SW 1271 (cell line): Measurements from ENCODE around the gene ST6GALNAC6.

Experiments
- DNase-seq, 2 experiments: peaks; one replicate each; lab custom pipeline; 2025; lab: John Stamatoyannopoulos, UW

The ST6GALNAC6 gene

DNA sequence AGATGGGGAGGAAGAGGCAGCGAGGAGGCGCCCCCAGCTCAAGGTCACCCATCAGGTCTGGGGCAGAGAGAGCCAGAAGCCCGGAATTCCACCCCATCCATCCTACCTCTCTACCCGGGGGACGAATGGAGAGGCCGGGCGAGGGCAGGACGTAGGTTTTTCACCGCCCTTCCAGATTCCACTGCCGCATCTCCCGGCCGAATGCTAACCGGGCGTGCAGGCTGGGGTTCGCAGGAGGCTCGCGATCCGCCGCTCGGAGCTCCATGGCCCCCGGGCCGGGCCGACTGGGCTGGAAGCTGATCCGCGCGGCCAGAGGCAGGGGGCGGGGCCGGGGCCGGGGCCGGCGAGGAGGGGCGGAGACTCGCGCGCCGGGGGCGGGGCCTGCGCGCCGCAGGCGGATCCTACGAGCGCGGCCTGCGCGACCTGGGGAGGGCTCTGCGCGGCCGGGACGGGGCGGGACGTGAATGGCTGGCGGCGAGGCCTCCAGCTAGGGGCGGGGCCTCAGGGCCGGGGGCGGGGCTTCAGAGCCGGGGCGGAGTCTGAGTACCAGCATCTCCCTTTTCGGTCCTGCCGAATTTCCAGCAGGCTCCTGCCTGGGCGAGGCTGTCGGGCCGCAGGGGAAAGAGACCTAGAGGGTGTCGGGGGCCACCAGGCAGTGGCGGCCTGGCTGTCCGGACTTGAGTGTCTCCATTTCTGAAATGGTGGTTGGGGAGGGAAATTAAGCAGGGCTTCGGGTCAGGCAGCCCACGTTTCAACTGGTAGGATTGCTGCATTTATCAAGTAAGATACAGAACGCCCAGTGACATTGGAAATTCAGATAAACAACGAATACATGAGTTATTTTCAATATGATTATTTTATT, 17.5 kb upstream of the ST6GALNAC6 start, which contains the start of gene ST6GALNAC4:
ST6GALNAC4 (minus strand) TSS at position 322 of the 862 bp plus-strand sequence. CDS start 622 bp downstream, outside the sequence.
- DNase-seq = peak; percentile 63 to 85

- DNase-seq = no peak
Observed at GRCh38 chr9:127915801-127916719, 16.7 kb upstream of the ST6GALNAC6 start.

GRCh38 chr9:127915325-127915752, 15.9 kb upstream of the ST6GALNAC6 start:
- no peak for DNase-seq

DNA sequence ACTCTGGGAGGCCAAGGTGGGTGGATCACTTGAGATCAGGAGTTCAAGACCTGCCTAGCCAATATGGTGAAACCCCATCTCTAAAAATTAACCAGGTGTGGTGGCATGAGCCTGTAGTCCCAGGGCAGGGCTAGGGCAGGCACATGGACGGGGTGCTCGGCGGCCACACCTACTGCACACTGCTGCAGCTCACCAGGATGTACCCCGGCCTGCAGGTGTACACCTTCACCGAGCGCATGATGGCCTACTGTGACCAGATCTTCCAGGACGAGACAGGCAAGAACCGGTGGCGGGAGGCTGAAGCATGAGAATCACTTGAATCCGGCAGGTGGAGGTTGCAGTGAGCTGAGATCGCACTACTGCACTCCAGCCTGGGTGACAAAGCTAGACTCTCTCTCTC, 14.3 kb upstream of the ST6GALNAC6 start:
- DNase-seq = no peak

GRCh38 chr9:127912882-127913281, 13.5 kb upstream of the ST6GALNAC6 start:
- no peak for DNase-seq

DNA sequence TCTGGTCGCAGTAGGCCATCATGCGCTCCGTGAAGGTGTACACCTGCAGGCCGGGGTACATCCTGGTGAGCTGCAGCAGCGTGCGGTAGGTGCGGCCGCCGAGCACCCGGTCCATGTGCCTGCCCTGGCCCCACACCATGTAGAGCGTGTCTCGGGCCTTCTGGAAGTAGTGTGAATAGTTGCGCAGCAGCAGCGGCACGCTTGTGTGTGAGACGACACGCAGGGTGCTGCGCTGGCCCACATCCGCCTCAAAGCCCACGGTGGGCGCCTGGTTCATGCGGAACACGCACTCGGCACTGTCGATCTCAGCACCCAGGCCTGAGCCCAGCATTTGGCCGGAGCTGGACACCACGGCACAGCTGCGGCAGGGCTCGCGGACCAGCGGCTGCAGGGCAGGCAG, 12.9 kb upstream of the ST6GALNAC6 start:
- no peak for DNase-seq

DNA sequence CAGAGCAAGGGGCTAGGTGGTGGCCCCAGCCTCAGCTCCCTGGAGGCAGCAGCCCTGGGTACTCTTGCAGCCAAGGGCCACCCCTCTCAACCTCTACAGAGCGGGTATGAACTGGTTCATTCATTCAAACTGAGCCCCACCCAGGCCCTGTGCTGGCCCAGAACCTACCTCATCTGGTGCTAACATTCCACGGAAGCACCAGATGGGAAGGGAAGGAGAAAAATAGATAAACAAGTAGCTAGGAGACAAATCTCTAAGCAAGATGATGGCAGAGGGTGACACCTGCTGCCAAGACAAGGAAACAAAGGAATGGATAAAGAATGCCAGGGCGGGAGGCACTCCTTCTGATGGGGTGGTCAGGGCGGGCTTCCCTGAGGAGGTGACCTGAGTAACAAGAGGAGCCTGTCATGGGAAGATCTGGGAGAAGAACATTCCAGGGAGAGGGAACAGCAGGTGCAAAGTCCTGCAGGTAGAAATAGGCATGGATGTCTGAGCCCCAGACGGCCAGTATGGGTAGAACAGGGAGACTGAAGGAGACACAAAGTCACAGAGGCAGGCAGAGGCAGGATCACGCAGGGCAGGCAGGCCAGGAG, 11.3 kb upstream of the ST6GALNAC6 start:
- DNase-seq = peak in 1 of 2 experiments; percentile 59

DNA sequence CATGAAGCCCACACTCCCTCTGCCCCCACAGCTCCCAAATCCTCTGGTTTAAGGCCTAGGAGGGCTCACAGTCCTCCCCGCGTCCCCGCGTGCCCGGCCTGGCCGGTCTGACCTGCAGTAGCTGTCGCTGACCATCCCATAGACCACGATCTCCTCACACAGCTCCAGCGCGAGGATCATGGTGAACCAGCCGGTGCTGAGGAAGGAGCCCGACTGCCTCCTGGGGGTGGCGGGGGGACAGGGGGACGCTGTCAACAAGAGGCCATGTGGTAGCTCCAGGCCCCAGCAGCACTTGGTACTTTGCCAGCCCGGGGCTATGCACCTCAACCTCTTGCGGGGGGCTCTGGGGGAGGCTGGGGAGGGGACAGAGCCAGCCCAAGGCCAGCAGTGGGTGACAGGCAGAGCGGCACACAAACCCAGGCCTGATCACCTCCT, 10.5 kb upstream of the ST6GALNAC6 start:
- no peak for DNase-seq

- no peak for DNase-seq
Observed at GRCh38 chr9:127908660-127908926, 9.2 kb upstream of the ST6GALNAC6 start.

DNA sequence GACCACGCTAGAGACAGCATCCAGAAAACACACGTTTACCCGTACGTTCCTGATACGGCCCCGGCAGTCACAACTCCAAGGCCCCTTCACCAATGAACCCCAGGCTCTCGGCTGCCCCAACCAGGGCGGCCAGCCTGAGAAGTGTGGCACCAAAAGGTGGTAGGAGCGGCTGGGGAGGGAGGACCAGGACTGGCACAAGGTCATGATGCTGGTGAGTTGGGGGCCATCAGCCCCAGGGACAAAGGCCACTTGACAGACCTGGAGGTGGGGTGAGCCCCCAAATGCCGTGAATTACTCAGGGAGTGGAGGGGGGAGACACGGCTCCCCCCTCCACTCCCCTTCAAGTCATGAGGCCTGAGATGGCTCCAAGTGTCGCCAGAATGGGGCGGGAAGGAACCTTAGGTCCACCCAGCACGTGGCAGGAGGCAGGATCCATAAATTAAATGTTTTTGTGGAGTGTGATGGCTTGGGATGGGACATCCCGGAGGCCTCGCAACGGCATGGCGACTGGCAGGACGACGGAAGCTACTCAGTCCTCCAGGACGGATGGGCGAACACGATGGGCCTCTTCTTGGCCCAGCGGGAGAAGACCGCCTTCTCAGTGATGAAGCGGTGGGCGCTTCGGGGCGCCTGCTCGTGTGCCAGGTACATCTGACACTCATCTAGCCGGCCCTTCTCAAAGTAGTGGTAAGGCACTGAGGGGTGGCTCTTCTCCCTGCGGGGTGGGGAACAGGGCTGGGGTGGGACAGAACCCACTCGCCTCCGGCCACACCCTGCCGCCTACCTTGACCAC, 8.7 kb upstream of the ST6GALNAC6 start:
- no peak for DNase-seq

DNA sequence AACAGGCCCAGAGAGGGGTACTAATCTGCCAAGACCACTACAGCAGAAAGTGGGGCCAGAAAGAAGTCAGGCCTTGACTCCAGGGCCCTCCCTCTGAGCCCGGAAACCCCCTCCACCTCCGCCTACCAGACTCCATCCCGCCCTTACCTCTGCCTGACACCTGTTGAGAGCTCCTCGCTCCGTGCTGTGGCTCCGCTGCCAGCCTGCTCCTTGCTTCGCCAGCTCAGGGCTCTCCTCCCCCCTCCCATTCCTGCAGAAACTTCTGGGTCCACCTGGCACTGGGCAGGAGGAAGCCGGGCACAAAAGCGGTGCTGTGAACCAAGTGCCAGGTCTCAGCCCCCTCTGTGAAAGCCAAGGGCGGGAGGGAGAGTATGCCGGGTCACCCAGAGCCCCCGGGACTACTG, 6.4 kb upstream of the ST6GALNAC6 start:
- no peak for DNase-seq

DNA sequence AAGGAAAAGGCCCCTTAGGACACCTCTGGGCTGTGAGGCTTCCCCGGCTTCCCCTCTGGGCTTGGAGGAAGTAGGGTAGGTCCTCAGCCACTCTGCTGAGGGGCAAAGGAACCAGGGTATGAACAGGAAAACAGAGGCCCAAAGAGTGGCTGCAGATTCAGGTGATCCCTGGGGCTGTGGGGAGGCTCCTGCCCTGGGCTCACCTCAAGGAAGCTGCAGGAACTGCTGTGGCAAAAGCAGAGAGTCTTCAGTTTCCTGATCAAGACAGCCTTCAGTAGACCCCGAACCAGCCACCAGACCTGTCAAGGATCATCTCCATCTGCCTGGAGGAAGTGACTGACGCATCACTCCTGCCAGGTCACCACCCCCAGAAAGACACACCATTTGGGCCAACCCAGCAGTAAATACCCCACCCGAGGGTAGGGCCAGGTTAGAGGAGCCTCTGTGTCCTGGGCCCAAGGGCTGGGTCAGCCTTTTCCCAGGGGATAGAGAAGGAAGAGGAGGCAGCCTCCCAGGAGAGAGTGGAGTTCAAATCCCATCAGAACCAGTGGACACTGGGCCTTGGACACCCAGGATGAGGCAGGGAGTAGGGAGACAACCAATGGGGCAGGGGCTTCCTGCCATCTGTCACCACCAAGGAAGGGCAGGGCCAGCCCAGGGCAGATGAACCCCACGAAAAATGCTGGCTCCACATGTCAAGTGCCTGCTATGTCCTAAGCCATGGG, 5.8 kb upstream of the ST6GALNAC6 start:
- DNase-seq = no peak

DNA sequence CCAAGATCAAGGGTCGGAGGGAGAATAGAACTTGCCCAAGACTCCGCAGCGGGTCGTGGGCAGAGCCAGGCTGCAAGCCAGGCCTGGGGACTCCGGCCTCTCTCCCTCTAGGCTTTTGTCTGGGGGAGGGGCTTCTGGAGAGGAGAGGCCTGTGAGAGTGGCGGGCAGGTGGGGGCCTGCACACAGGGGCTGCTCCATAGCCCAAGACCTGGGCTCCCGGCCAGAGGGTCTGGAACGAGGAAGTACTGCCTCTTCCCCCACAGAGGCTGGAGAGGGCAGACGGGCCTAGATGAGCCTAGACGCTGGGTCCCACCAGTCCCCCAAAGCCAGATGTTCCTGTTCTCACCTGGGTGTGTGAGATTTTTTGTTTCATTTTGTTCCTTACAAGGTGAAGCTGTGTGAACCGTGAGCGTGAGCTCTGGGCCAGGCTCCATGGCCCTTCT, 5.2 kb upstream of the ST6GALNAC6 start:
- no peak for DNase-seq

- peak in 1 of 2 experiments; percentile 31 for DNase-seq
Observed at GRCh38 chr9:127903557-127904475, 4.4 kb upstream of the ST6GALNAC6 start.

DNA sequence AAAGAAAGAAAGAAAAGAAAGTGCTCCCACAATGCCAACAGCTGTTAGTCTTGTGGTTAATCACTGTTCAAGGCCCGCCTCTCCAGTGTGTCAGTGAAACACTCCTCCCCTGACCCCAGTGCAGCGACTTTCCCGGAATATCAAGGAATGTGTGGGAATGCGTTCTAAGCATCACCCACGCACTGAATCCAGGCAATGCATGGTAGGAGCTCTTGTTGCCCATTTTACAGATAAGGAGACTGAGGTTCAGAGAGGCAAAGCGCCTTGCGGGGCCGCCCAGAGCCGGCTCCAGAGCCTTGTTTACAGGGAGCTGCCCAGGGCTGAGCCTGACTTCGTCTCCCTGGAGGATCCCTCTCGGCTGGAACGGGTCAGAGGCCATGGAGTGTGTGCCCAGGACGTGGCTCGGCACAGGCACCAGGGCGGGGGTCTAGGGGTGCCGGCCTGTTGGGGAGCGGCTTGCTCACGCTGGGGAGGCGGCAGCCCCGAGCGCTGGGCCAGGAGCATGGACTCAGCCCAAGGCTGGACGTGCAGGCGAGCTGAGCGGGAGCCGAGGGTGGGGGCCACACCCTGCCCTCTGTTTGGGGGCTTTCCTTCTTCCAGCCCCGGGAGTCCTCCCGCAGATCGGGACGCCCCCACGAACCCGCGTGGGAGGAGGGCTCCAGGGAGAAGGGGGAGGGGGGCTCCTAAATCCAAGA, 823 bp downstream of the ST6GALNAC6 start:
- DNase-seq = peak in 1 of 2 experiments; percentile 40

GRCh38 chr9:127897193-127897692, 2.2 kb downstream of the ST6GALNAC6 start:
- DNase-seq = peak in 1 of 2 experiments; percentile 27

DNA sequence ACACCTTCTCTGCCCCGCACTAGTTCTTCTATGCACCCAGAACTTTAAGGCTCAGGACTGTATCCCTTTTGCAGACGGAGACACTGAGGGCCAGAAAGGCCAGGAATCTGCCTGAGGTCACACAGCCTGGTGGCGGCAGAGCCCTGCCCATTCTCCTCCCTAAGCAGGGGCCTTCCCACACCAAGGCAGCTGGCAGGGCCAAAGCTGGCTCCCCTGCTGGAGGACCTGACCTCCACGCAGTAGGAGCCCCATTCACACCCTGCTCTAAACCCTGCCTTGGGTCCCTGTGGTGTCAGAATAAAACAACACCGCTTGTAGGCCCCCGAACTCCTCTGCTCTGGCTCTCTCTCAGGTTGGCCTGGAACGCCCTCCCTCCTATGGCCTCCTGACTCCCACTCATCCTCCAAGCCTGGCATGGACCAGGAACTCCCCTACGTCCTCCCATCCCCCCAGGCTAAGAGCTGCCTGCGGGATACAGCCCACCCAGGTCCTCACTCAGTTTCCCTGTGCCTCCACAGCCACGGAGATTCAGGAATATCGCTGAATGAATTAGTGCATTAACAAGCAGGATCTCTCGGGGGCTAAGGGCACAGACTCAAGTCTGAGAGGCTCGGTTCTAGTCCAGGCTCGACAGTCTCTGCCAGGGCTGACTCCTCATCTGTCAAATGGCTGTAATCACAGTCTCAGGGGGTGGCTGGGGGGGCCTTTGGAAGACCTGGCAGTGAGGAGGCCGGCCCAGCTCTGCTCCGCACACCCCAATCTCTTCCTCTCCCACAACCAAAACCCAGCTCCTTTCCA, 2.8 kb downstream of the ST6GALNAC6 start:
- no peak for DNase-seq

- DNase-seq = no peak
Observed at GRCh38 chr9:127895811-127896210, 3.6 kb downstream of the ST6GALNAC6 start.
